ENCODE measurements around the gene CKB. TPM values are rescaled to one million over a fixed set of nuclear protein-coding genes. Genes with fewer than 3 reads are reported as not detected.

Gene CKB
- total and polyA plus RNA-seq, 9 of the 15 experiments (the other 6 are each of a cell fraction or from before 2014, with no cell fraction given): 23.9 to 692 (median 132) TPM

- CTCF ChIA-PET (ENCODE audit: low intra/inter-chr PET ratio): no interaction called here
- H2AFZ ChIP-seq (ENCODE audit: low read depth, low read length): peak overlapping the region; percentile 67; the same call in 1 of the 2 replicates
- in situ Hi-C loops (cut with MboI) (no loop called here), intact Hi-C loops (cut with micrococcal nuclease) (loop anchor here (10.0 kb wide), 1 partner anchor 133 kb away; no protein-coding TSS in a partner anchor)
- TF ChIP-seq TSHZ1 (CRISPR knock-in tag; IDR thresholded peaks at IDR 0.05): no peak
- TF ChIP-seq ERF (CRISPR knock-in tag; IDR thresholded peaks at IDR 0.05): no peak
- no peak for TF ChIP-seq MBD2 (IDR thresholded peaks at IDR 0.05; ENCODE audit: borderline replicate concordance, low read depth)
- no peak for TF ChIP-seq PRPF4 (IDR thresholded peaks at IDR 0.05; ENCODE audit: insufficient read depth, low read depth, low read length, poor library complexity, severe bottlenecking)
- TF ChIP-seq ZNF592 (IDR thresholded peaks at IDR 0.05): 0 out of 2 replicates have a peak, but pooled peaks have one; percentile 3
- 27% methylated on average over 6 of the region's 10 CpGs for WGBS (ENCODE audit: insufficient coverage, low coverage, missing lambda C conversion rate)
- POLR2A ChIA-PET: interaction anchor here (0.7 to 1.6 kb wide), 9 partner anchors 9 to 925 kb away, joined by 3 to 9 read pairs (median 3); no protein-coding TSS in a partner anchor
- H4K20me1 ChIP-seq (replicated peaks; ENCODE audit: control insufficient read depth, insufficient read depth, low read length): no peaks in the 10 kb centered on the region; the same call in 1 of the 2 replicates
- H3K9me1 ChIP-seq (ENCODE audit: control insufficient read depth, insufficient read depth, low read length): peaks cover 6% of the 10 kb centered on the region
- H3K9me3 ChIP-seq (replicated peaks; ENCODE audit: control insufficient read depth, insufficient read depth, low read depth, low read length): no peaks in the 10 kb centered on the region
- H3K4me3 ChIP-seq: peak overlapping the region; percentile 92
- DNase-seq (ENCODE audit: extremely low read depth in 1 of 4, low spot score in 3 of 4) (no peak), FAIRE-seq (no peak), ATAC-seq (peak; percentile 31)
- peaks cover 25% of the 10 kb centered on the region; the same call in 2 of the 3 replicates for H3K36me3 ChIP-seq (ENCODE audit: control insufficient read depth, insufficient read depth, low read length)
- peak overlapping the region; percentile 73 to 93 for H3K9ac ChIP-seq (ENCODE audit: insufficient read depth in 1 of 2, low read depth in 2 of 2, low read length in 2 of 2)
- peaks cover 21 to 84% of the 10 kb centered on the region in 2 experiments; a peak in 4 of 5 replicates for H3K4me1 ChIP-seq (replicated peaks in 1 of 2; ENCODE audit: control insufficient read depth in 2 of 2, insufficient read depth in 2 of 2, low read length in 2 of 2)
- peaks cover 32% of the 10 kb centered on the region for H3K79me2 ChIP-seq (ENCODE audit: control insufficient read depth, insufficient read depth, low read length)
- H3K27me3 ChIP-seq (ENCODE audit: control insufficient read depth in 2 of 2, insufficient read depth in 2 of 2, low read length in 2 of 2): no peaks in the 10 kb centered on the region
- peak overlapping the region; percentile 86 for H3K27ac ChIP-seq (ENCODE audit: extremely low read depth, low read depth, low read length)
- no TSS peak for BruUV-seq (replicated peaks)
- peak overlapping the region; percentile 85 for H3K4me2 ChIP-seq (ENCODE audit: insufficient read depth, low read length)
Measured at GRCh38 chr14:103528146-103528586, 5.5 kb upstream of the CKB start.
